HCT116 (cell line): Measurements from ENCODE around the gene WAPL.

Experiments
- SIN3A ChIP-seq: IDR thresholded peaks from 2 replicates; pipeline ENCODE4 v1.6.1; 2012; ENCODE audit warnings: low read depth
- TF ChIP-seq, protein P1 (sequence below): IDR thresholded peaks from 2 replicates; pipeline ENCODE4 v1.6.1; 2012; ENCODE audit warnings: low read depth

DNA sequence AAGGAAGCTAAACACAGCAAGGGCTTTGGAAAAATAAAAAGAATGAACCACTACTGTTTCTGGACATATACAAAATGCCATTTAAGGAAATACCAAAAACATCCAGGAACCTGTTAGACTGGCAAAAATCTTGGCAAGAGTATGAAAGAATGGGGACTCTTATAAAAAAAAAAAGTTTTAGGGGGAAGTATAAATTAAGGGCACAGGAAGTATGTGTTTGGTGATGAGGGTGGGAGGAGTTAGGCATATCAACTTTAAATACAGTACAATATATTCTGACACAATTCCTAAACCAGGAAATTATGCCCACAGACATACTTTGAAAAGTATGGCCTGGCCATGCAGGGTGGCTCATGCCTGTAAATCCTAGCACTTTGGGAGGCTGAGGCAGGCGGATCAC lies 74.2 kb downstream of the WAPL start:
- no peak for TF ChIP-seq SIN3A
- TF ChIP-seq, protein P1, sequence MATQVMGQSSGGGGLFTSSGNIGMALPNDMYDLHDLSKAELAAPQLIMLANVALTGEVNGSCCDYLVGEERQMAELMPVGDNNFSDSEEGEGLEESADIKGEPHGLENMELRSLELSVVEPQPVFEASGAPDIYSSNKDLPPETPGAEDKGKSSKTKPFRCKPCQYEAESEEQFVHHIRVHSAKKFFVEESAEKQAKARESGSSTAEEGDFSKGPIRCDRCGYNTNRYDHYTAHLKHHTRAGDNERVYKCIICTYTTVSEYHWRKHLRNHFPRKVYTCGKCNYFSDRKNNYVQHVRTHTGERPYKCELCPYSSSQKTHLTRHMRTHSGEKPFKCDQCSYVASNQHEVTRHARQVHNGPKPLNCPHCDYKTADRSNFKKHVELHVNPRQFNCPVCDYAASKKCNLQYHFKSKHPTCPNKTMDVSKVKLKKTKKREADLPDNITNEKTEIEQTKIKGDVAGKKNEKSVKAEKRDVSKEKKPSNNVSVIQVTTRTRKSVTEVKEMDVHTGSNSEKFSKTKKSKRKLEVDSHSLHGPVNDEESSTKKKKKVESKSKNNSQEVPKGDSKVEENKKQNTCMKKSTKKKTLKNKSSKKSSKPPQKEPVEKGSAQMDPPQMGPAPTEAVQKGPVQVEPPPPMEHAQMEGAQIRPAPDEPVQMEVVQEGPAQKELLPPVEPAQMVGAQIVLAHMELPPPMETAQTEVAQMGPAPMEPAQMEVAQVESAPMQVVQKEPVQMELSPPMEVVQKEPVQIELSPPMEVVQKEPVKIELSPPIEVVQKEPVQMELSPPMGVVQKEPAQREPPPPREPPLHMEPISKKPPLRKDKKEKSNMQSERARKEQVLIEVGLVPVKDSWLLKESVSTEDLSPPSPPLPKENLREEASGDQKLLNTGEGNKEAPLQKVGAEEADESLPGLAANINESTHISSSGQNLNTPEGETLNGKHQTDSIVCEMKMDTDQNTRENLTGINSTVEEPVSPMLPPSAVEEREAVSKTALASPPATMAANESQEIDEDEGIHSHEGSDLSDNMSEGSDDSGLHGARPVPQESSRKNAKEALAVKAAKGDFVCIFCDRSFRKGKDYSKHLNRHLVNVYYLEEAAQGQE = no peak
